PC-9 (cell line): ENCODE data around the gene NEU4.

Experiments
- CTCF ChIP-seq: fragments of 200-600 bp; sonication (generic); conservative IDR thresholded peaks from 2 replicates; pipeline ENCODE4 v1.6.1; 2017; ENCODE audit warnings: mixed run types, antibody characterized with exemption, mild to moderate bottlenecking, moderate library complexity
- EZH2 ChIP-seq: fragments of 200-600 bp; sonication (generic); IDR thresholded peaks from 2 replicates; pipeline ENCODE4 v1.8.0; 2017; ENCODE audit warnings: antibody characterized with exemption, low read depth

DNA sequence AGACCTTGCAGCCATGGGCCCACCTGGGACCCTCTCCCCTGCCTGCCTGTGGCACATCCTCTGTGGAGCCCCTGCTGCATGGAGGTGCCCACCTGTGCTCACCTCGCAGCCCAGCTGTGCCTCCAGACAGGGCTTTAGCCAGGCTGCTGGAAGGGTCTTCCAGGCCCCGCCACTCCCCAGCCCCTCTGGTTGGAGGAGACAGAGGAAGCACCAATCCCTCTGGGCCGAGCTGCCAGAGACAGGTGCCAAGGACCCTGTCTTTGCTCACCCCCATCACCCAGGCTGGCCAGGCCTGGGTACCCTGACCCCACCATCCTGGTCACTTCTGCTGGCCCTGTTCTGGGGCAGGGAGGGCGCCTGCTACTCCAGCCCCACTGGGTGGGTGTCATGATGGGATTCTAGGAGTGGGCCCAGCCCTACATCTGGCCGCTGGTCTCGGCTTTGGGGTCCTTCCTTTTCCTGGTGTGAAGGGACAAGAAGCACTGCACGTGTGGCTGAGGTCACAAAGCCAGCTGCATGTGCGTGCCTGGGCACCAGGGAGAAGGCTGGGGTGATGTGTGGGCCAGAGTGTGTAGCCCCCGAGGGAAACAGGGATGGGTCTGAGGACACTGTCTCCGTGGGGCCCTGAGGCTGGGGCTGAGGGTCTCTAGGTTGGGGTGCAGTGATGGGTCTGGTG, 9.3 kb upstream of the NEU4 start:
- TF ChIP-seq CTCF (no peak), EZH2 (no peak)
